ENCODE results near the gene PDXDC1. TPM values are rescaled to one million over a fixed set of nuclear protein-coding genes. Genes with fewer than 3 reads are reported as not detected.
"Not testable (repeated sequence)": the region's sequence is repeated elsewhere in the genome, so short reads cannot be mapped to it uniquely, and the experiment has no call there.

Gene PDXDC1
- total and polyA plus RNA-seq, 9 of the 15 experiments (the other 6 are each of a cell fraction or from before 2014, with no cell fraction given) = 5.1 to 95.4 (median 45.8) TPM

DNA sequence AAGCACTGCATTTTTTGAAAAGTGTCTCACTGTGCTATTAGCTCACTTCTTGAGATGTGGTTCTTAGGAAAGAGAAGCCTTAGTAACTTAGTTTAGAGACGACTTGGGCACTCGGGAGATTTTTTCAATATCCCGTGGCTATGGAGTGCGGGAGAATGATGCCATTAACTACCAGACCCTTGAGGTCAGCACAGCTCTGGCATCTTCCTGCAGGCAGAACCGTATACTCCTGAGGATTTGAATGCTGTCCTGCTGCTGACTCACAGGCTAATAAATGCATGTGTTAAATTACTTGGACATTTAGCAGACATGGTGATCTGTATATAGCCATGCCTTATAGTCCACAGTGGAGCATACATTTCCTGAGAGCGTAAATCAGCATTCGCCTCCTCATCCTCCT is 46.6 kb downstream of the PDXDC1 start:
- CTCF ChIA-PET (ENCODE audit: low intra/inter-chr PET ratio); H3K79me2 ChIP-seq (ENCODE audit: control insufficient read depth, insufficient read depth, low read length); intact Hi-C loops (cut with micrococcal nuclease); H3K9ac ChIP-seq (ENCODE audit: insufficient read depth in 1 of 2, low read depth in 2 of 2, low read length in 2 of 2); H3K27ac ChIP-seq (ENCODE audit: extremely low read depth, low read depth, low read length); H2AFZ ChIP-seq (ENCODE audit: low read depth, low read length); POLR2A ChIA-PET; H3K4me3 ChIP-seq; H3K9me3 ChIP-seq (replicated peaks; ENCODE audit: control insufficient read depth, insufficient read depth, low read depth, low read length); H3K4me1 ChIP-seq (replicated peaks in 1 of 2; ENCODE audit: control insufficient read depth in 2 of 2, insufficient read depth in 2 of 2, low read length in 2 of 2); in situ Hi-C loops (cut with MboI); BruUV-seq (replicated peaks); H4K20me1 ChIP-seq (replicated peaks; ENCODE audit: control insufficient read depth, insufficient read depth, low read length); H3K4me2 ChIP-seq (ENCODE audit: insufficient read depth, low read length); H3K27me3 ChIP-seq (ENCODE audit: control insufficient read depth in 2 of 2, insufficient read depth in 2 of 2, low read length in 2 of 2); ATAC-seq; DNase-seq (ENCODE audit: extremely low read depth in 1 of 4, low spot score in 3 of 4); H3K9me1 ChIP-seq (ENCODE audit: control insufficient read depth, insufficient read depth, low read length): not testable (repeated sequence)
- peak; percentile 42 for FAIRE-seq
- peaks cover 64% of the 10 kb centered on the region for H3K36me3 ChIP-seq (ENCODE audit: control insufficient read depth, insufficient read depth, low read length)
- 87% methylated on average over 7 of the region's 7 CpGs for WGBS (ENCODE audit: insufficient coverage, low coverage, missing lambda C conversion rate)

DNA sequence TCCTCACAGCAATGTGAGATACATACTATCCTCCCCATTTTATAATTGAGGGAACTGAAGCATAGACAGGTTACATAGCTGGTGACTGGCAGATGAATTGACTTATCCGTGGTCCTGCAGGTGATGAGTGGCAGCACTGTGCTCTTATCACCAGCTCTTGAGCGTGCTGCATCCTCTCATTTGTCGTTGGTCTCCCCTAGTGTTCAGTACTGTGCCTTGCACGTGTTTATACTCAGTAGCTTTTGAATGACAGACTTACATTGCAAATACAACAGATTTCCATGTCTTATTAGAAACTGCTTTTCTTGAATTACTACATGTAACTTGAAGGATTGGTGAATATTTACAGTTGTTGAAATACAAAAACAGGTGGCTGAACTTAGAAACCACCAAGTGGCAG is 47.4 kb downstream of the PDXDC1 start:
- intact Hi-C loops (cut with micrococcal nuclease); H3K27ac ChIP-seq (ENCODE audit: extremely low read depth, low read depth, low read length); H3K27me3 ChIP-seq (ENCODE audit: control insufficient read depth in 2 of 2, insufficient read depth in 2 of 2, low read length in 2 of 2); H3K9ac ChIP-seq (ENCODE audit: insufficient read depth in 1 of 2, low read depth in 2 of 2, low read length in 2 of 2); H3K4me3 ChIP-seq; H3K79me2 ChIP-seq (ENCODE audit: control insufficient read depth, insufficient read depth, low read length); in situ Hi-C loops (cut with MboI); BruUV-seq (replicated peaks); H3K4me2 ChIP-seq (ENCODE audit: insufficient read depth, low read length); H2AFZ ChIP-seq (ENCODE audit: low read depth, low read length); H3K9me3 ChIP-seq (replicated peaks; ENCODE audit: control insufficient read depth, insufficient read depth, low read depth, low read length); H3K9me1 ChIP-seq (ENCODE audit: control insufficient read depth, insufficient read depth, low read length); H3K4me1 ChIP-seq (replicated peaks in 1 of 2; ENCODE audit: control insufficient read depth in 2 of 2, insufficient read depth in 2 of 2, low read length in 2 of 2); H4K20me1 ChIP-seq (replicated peaks; ENCODE audit: control insufficient read depth, insufficient read depth, low read length); CTCF ChIA-PET (ENCODE audit: low intra/inter-chr PET ratio): not testable (repeated sequence)
- H3K36me3 ChIP-seq (ENCODE audit: control insufficient read depth, insufficient read depth, low read length) = peaks cover 58% of the 10 kb centered on the region; the same call in 2 of the 3 replicates
- WGBS (ENCODE audit: insufficient coverage, low coverage, missing lambda C conversion rate) = 17% methylated on average over 4 of the region's 4 CpGs
- FAIRE-seq = peak; percentile 80
- POLR2A ChIA-PET = interaction anchor here (0.8 kb wide), 1 partner anchor 10 kb away, joined by 3 read pairs; no protein-coding TSS in a partner anchor
- peak; percentile 98 for ATAC-seq
- peak; percentile 36 to 70 (median 41) for DNase-seq (ENCODE audit: extremely low read depth in 1 of 4, low spot score in 3 of 4)
- TF ChIP-seq FOXK2 (conservative IDR thresholded peaks at IDR 0.05 in 1 of 2, IDR thresholded peaks at IDR 0.05 in 1 of 2; ENCODE audit: low read depth in 2 of 2) = peak in 1 of 2 experiments; percentile 53; a peak in 1 of 4 replicates
- TF ChIP-seq, protein P1, sequence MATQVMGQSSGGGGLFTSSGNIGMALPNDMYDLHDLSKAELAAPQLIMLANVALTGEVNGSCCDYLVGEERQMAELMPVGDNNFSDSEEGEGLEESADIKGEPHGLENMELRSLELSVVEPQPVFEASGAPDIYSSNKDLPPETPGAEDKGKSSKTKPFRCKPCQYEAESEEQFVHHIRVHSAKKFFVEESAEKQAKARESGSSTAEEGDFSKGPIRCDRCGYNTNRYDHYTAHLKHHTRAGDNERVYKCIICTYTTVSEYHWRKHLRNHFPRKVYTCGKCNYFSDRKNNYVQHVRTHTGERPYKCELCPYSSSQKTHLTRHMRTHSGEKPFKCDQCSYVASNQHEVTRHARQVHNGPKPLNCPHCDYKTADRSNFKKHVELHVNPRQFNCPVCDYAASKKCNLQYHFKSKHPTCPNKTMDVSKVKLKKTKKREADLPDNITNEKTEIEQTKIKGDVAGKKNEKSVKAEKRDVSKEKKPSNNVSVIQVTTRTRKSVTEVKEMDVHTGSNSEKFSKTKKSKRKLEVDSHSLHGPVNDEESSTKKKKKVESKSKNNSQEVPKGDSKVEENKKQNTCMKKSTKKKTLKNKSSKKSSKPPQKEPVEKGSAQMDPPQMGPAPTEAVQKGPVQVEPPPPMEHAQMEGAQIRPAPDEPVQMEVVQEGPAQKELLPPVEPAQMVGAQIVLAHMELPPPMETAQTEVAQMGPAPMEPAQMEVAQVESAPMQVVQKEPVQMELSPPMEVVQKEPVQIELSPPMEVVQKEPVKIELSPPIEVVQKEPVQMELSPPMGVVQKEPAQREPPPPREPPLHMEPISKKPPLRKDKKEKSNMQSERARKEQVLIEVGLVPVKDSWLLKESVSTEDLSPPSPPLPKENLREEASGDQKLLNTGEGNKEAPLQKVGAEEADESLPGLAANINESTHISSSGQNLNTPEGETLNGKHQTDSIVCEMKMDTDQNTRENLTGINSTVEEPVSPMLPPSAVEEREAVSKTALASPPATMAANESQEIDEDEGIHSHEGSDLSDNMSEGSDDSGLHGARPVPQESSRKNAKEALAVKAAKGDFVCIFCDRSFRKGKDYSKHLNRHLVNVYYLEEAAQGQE (IDR thresholded peaks at IDR 0.05; ENCODE audit: borderline replicate concordance) = peak; percentile 19; the same call in 1 of the 2 replicates
- TF ChIP-seq, protein P1 (CRISPR knock-in tag; IDR thresholded peaks at IDR 0.05; ENCODE audit: low read depth) = not testable (repeated sequence)

Data from K562 (cell line).